Loucy (cell line): ENCODE results near the gene RAB26.
"Not testable (repeated sequence)": the region's sequence is repeated elsewhere in the genome, so short reads cannot be mapped to it uniquely, and the experiment has no call there.

Experiments used
- EZH2phosphoT487 ChIP-seq: fragments of 200-600 bp; IDR thresholded peaks from 2 replicates; pipeline ENCODE4 v1.6.1; 2018; ENCODE audit warnings: antibody characterized with exemption, mild to moderate bottlenecking, moderate library complexity, borderline replicate concordance
- TF ChIP-seq, protein P1 (sequence below): fragments of 200-600 bp; sonication (generic); conservative IDR thresholded peaks from 2 replicates; pipeline ENCODE4 v1.5.1; 2014; ENCODE audit warnings: mild to moderate bottlenecking, antibody characterized with exemption, low read length

DNA sequence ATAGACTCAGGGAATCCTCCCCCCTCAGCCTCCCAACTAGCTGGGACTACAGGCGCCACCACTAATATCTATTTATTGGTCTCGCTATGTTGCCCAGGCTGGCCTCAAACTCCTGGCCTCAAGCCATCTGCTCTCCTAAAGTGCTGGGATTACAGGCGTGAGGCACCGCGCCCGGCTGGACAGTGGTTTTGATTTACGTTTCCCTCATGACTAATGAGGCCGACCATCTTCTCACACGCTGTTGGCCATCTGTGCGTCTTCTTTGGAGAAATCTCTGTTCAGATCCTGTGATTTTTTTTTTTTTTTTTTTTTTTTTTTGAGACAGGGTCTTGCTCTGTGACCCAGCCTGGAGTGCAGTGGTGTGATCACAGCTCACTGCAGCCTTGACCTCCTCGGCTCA is 19.2 kb upstream of the RAB26 start:
- TF ChIP-seq, protein P1, sequence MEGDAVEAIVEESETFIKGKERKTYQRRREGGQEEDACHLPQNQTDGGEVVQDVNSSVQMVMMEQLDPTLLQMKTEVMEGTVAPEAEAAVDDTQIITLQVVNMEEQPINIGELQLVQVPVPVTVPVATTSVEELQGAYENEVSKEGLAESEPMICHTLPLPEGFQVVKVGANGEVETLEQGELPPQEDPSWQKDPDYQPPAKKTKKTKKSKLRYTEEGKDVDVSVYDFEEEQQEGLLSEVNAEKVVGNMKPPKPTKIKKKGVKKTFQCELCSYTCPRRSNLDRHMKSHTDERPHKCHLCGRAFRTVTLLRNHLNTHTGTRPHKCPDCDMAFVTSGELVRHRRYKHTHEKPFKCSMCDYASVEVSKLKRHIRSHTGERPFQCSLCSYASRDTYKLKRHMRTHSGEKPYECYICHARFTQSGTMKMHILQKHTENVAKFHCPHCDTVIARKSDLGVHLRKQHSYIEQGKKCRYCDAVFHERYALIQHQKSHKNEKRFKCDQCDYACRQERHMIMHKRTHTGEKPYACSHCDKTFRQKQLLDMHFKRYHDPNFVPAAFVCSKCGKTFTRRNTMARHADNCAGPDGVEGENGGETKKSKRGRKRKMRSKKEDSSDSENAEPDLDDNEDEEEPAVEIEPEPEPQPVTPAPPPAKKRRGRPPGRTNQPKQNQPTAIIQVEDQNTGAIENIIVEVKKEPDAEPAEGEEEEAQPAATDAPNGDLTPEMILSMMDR, result not testable (repeated sequence)
- not testable (repeated sequence) for TF ChIP-seq EZH2phosphoT487
